SK-N-SH (cell line): ENCODE results near the gene IQGAP1.

ENCODE experiments used
- CHD2 ChIP-seq: fragments of 150-350 bp; IDR thresholded peaks from 2 replicates; pipeline ENCODE4 v1.6.1; 2018; ENCODE audit warnings: low read length; ENCODE audit not compliant: partially characterized antibody
- EP300 ChIP-seq, 2 experiments: IDR thresholded peaks; 2 replicates each; pipeline versions ENCODE4 v1.4.0 to v1.6.1; 2012; ENCODE audit warnings: borderline replicate concordance in 1 of 2, low read depth in 1 of 2, low read length in 1 of 2
- FOXM1 ChIP-seq: IDR thresholded peaks from 2 replicates; pipeline ENCODE4 v1.4.0; 2012; ENCODE audit warnings: low read depth, mild to moderate bottlenecking
- POLR2AphosphoS5 ChIP-seq: IDR thresholded peaks from 2 replicates; pipeline ENCODE4 v1.6.1; 2012; ENCODE audit warnings: low read depth, low read length
- RFX5 ChIP-seq: IDR thresholded peaks from 2 replicates; pipeline ENCODE4 v1.6.1; 2012; ENCODE audit warnings: mild to moderate bottlenecking, improper control_type of control experiment, low read length
- SIN3A ChIP-seq: IDR thresholded peaks from 2 replicates; pipeline ENCODE4 v1.6.1; 2012; ENCODE audit warnings: low read depth, mild to moderate bottlenecking, low read length, moderate library complexity, borderline replicate concordance
- SMC3 ChIP-seq: IDR thresholded peaks from 2 replicates; pipeline ENCODE4 v1.6.1; 2012; ENCODE audit warnings: low read depth, low read length, improper control_type of control experiment
- TEAD4 ChIP-seq: IDR thresholded peaks from 2 replicates; pipeline ENCODE4 v1.4.0; 2012; ENCODE audit warnings: mild to moderate bottlenecking, borderline replicate concordance; ENCODE audit not compliant: insufficient read depth
- YY1 ChIP-seq: IDR thresholded peaks from 2 replicates; pipeline ENCODE4 v1.4.0; 2012; ENCODE audit warnings: low read depth, mild to moderate bottlenecking
- TF ChIP-seq, protein P1 (sequence below): fragments of 150-350 bp; IDR thresholded peaks from 2 replicates; pipeline ENCODE4 v1.6.1; 2017; ENCODE audit warnings: antibody characterized with exemption, low read length, low read depth, borderline replicate concordance
- TF ChIP-seq, protein P2 (sequence below): fragments of 200-600 bp; sonication (generic); IDR thresholded peaks from 2 replicates; pipeline ENCODE4 v1.6.1; 2017; ENCODE audit warnings: antibody characterized with exemption, mild to moderate bottlenecking, moderate library complexity
- TF ChIP-seq, protein P3 (sequence below): IDR thresholded peaks from 2 replicates; pipeline ENCODE4 v1.4.0; 2012; ENCODE audit warnings: low read depth
- TF ChIP-seq, protein P4 (sequence below): IDR thresholded peaks from 2 replicates; pipeline ENCODE4 v1.4.0; 2012; ENCODE audit warnings: low read depth, borderline replicate concordance
- TF ChIP-seq, protein P5 (sequence below): IDR thresholded peaks from 2 replicates; pipeline ENCODE4 v1.6.1; 2012; ENCODE audit warnings: mild to moderate bottlenecking, low read depth, low read length, moderate library complexity

DNA sequence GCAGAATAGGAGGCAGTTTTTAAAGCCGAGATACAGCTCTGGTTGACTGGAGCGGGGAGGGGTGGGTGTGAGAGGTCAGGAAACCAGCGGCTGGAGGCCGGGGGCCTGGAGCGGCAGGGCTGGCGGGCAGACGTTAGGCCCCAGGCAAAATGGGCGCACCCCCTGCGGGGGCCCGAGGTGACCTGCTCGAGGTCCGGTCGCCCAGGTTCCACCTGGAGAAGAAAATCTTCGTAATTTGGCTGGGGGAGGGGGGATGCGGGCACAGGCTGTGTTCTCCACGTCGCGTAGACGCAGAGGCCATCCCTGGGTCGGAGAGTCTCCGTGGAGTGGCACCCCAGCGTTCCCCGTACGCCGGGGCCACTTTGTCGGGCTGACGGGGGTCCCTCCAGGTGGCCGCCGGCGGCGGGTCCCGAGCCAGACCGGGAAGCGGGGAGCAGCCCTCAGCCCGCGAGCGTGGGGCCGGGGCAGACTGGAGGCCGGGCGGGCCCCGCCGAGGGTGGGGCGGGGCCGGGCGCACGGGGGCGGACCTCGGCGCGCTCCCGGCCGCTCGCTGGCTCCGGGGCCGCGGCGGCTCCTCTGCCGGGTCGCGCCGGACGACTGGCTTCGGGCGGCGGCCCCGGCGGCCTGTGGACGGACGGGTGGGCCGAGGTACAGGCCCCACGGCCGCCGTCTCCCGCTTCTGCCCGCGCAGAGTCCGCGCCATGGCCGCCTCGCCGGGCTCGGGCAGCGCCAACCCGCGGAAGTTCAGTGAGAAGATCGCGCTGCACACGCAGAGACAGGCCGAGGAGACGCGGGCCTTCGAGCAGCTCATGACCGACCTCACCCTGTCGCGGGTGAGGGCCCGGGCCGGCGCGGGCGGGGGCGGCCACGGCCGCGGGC lies 141.6 kb downstream of the IQGAP1 start, which contains the start of gene CRTC3:
- TF ChIP-seq POLR2AphosphoS5 = peak; percentile 54; the same call in 1 of the 2 replicates
- no peak for TF ChIP-seq FOXM1
- TF ChIP-seq, protein P1, sequence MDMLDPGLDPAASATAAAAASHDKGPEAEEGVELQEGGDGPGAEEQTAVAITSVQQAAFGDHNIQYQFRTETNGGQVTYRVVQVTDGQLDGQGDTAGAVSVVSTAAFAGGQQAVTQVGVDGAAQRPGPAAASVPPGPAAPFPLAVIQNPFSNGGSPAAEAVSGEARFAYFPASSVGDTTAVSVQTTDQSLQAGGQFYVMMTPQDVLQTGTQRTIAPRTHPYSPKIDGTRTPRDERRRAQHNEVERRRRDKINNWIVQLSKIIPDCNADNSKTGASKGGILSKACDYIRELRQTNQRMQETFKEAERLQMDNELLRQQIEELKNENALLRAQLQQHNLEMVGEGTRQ = no peak
- TF ChIP-seq EP300 (IDR thresholded peaks at IDR 0.05; ENCODE audit: borderline replicate concordance in 1 of 2, low read depth in 1 of 2, low read length in 1 of 2) = no peak
- TF ChIP-seq, protein P2, sequence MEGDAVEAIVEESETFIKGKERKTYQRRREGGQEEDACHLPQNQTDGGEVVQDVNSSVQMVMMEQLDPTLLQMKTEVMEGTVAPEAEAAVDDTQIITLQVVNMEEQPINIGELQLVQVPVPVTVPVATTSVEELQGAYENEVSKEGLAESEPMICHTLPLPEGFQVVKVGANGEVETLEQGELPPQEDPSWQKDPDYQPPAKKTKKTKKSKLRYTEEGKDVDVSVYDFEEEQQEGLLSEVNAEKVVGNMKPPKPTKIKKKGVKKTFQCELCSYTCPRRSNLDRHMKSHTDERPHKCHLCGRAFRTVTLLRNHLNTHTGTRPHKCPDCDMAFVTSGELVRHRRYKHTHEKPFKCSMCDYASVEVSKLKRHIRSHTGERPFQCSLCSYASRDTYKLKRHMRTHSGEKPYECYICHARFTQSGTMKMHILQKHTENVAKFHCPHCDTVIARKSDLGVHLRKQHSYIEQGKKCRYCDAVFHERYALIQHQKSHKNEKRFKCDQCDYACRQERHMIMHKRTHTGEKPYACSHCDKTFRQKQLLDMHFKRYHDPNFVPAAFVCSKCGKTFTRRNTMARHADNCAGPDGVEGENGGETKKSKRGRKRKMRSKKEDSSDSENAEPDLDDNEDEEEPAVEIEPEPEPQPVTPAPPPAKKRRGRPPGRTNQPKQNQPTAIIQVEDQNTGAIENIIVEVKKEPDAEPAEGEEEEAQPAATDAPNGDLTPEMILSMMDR = no peak
- no peak for TF ChIP-seq SIN3A
- no peak for TF ChIP-seq CHD2
- TF ChIP-seq RFX5 = no peak
- TF ChIP-seq, protein P3, sequence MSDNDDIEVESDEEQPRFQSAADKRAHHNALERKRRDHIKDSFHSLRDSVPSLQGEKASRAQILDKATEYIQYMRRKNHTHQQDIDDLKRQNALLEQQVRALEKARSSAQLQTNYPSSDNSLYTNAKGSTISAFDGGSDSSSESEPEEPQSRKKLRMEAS = peak; percentile 60; the same call in 1 of the 2 replicates
- TF ChIP-seq SMC3 = no peak
- TF ChIP-seq, protein P4, sequence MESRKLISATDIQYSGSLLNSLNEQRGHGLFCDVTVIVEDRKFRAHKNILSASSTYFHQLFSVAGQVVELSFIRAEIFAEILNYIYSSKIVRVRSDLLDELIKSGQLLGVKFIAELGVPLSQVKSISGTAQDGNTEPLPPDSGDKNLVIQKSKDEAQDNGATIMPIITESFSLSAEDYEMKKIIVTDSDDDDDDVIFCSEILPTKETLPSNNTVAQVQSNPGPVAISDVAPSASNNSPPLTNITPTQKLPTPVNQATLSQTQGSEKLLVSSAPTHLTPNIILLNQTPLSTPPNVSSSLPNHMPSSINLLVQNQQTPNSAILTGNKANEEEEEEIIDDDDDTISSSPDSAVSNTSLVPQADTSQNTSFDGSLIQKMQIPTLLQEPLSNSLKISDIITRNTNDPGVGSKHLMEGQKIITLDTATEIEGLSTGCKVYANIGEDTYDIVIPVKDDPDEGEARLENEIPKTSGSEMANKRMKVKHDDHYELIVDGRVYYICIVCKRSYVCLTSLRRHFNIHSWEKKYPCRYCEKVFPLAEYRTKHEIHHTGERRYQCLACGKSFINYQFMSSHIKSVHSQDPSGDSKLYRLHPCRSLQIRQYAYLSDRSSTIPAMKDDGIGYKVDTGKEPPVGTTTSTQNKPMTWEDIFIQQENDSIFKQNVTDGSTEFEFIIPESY = no peak
- TF ChIP-seq, protein P5, sequence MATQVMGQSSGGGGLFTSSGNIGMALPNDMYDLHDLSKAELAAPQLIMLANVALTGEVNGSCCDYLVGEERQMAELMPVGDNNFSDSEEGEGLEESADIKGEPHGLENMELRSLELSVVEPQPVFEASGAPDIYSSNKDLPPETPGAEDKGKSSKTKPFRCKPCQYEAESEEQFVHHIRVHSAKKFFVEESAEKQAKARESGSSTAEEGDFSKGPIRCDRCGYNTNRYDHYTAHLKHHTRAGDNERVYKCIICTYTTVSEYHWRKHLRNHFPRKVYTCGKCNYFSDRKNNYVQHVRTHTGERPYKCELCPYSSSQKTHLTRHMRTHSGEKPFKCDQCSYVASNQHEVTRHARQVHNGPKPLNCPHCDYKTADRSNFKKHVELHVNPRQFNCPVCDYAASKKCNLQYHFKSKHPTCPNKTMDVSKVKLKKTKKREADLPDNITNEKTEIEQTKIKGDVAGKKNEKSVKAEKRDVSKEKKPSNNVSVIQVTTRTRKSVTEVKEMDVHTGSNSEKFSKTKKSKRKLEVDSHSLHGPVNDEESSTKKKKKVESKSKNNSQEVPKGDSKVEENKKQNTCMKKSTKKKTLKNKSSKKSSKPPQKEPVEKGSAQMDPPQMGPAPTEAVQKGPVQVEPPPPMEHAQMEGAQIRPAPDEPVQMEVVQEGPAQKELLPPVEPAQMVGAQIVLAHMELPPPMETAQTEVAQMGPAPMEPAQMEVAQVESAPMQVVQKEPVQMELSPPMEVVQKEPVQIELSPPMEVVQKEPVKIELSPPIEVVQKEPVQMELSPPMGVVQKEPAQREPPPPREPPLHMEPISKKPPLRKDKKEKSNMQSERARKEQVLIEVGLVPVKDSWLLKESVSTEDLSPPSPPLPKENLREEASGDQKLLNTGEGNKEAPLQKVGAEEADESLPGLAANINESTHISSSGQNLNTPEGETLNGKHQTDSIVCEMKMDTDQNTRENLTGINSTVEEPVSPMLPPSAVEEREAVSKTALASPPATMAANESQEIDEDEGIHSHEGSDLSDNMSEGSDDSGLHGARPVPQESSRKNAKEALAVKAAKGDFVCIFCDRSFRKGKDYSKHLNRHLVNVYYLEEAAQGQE = no peak
- no peak for TF ChIP-seq TEAD4
- TF ChIP-seq YY1 = no peak
